Smooth muscle cell (in vitro differentiated cells): ENCODE data around the gene NTHL1. TPM values are rescaled to one million over a fixed set of nuclear protein-coding genes. Genes with fewer than 3 reads are reported as not detected.
A peak's percentile ranks its signal among the peaks of the same experiment; 100 is the strongest.

Source experiments
- DNase-seq: peaks from one replicate; lab custom pipeline; 2025; ENCODE audit not compliant: unreplicated experiment; lab: John Stamatoyannopoulos, UW
- H2AFZ ChIP-seq: fragments of 200-600 bp; sonication (generic); 2 replicates; pipeline ENCODE4 v1.6.0; 2016; ENCODE audit warnings: antibody characterized with exemption, low read depth, mild to moderate bottlenecking
- H3F3A ChIP-seq: fragments of 200-600 bp; sonication (generic); 2 replicates; pipeline ENCODE4 v1.6.0; 2017; ENCODE audit warnings: antibody characterized with exemption, low read depth
- H3K27ac ChIP-seq: fragments of 200-600 bp; sonication (generic); 2 replicates; pipeline ENCODE4 v1.5.1; 2016; ENCODE audit warnings: low read depth, mild to moderate bottlenecking
- H3K27me3 ChIP-seq: fragments of 200-600 bp; sonication (generic); 2 replicates; pipeline ENCODE4 v1.6.1; 2016; ENCODE audit warnings: low read depth, mild to moderate bottlenecking
- H3K36me3 ChIP-seq: fragments of 200-600 bp; sonication (generic); 2 replicates; pipeline ENCODE4 v1.5.1; 2016; ENCODE audit warnings: low read depth
- H3K4me1 ChIP-seq: fragments of 200-600 bp; sonication (generic); 2 replicates; pipeline ENCODE4 v1.5.1; 2016; ENCODE audit warnings: low read depth
- H3K4me2 ChIP-seq: fragments of 200-600 bp; sonication (generic); 2 replicates; pipeline ENCODE4 v1.6.0; 2016; ENCODE audit warnings: mild to moderate bottlenecking
- H3K4me3 ChIP-seq: fragments of 200-600 bp; sonication (generic); 2 replicates; pipeline ENCODE4 v1.5.1; 2016; ENCODE audit warnings: mild to moderate bottlenecking
- H3K79me2 ChIP-seq: fragments of 200-600 bp; sonication (generic); 2 replicates; pipeline ENCODE4 v1.6.0; 2016; ENCODE audit warnings: low read depth, mild to moderate bottlenecking
- H3K9ac ChIP-seq: fragments of 200-600 bp; sonication (generic); 2 replicates; pipeline ENCODE4 v1.6.0; 2016; ENCODE audit warnings: low read depth
- H3K9me3 ChIP-seq: fragments of 200-600 bp; sonication (generic); replicated peaks from 2 replicates; pipeline ENCODE4 v1.5.1; 2016; ENCODE audit warnings: low read depth
- H4K20me1 ChIP-seq: fragments of 200-600 bp; sonication (generic); 2 replicates; pipeline ENCODE4 v1.6.0; 2016; ENCODE audit warnings: low read depth
- WGBS: methylation state at CpG from one replicate; pipeline ENCODE4 v1.1.7; 2016; ENCODE audit warnings: low lambda C conversion rate; 5-methylcytosine and 5-hydroxymethylcytosine counted together
- polyA plus RNA-seq: library from polyadenylated mRNA; unstranded; fragments of >200 nt; fragmentation: Nextera tagmentation; extraction: Ambion mirVana; gene quantifications from 2 replicates; pipeline ENCODE4 v1.2.1, GENCODE V29; 2016
- total RNA-seq: library from RNA; depleted of rRNA; stranded (reverse); fragments of >200 nt; gene quantifications from 2 replicates; pipeline ENCODE4 v1.2.3, GENCODE V29; 2014
- TF ChIP-seq, protein P1 (sequence below): fragments of 200-600 bp; sonication (generic); IDR thresholded peaks from 2 replicates; pipeline ENCODE4 v1.5.1; 2017; ENCODE audit warnings: borderline replicate concordance, mild to moderate bottlenecking, antibody characterized with exemption; ENCODE audit not compliant: insufficient read depth, poor library complexity, severe bottlenecking

Gene NTHL1
- total and polyA plus RNA-seq, 2 experiments from 2014 or later = 23.8 to 39.3 TPM

DNA sequence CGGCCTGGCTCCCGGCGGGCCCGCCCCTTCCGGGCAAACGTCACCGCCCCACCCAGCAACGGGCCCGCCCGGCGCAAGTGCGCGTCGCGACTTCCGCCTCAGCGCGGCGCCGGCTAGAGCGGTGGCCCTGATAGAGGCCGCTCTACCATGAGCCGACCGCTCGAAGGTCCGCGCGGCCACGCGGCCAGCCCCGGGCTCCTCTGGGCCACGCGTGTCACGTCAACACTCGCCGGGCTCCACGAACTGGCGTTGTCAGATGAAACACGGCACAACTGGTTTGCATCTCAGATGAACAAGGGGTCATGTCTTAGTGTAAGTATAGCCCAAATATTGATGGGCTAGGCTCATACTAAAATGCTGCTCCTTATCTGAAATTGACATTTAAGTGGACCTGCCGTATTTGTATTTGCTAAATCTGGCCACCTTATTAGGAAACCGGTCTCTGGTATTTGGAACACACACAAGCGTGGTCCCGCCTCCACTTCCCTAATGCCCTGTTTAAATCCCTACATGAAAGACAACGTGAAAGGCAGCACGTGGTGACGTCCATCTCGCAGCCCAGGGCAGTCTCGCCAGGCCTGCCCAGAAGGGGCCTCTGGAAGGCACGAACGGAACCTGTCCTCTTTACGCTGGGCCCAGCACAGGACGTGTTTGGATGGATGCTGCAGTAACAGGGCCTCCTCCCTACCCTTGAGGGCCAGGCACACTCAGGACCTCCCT, 37.7 kb downstream of the NTHL1 start, which contains the start of gene ZNF598:
Gene ZNF598, minus strand, starts transcription at position 31 of the 720 bp plus-strand sequence.
- Histone ChIP-seq H3K79me2 (peaks cover 45% of the 10 kb centered on the region), H3K4me1 (peaks cover 21% of the 10 kb centered on the region), H3K4me2 (peak within 1 kb of the TSS; percentile 97), H3K9me3 (no peaks in the 10 kb centered on the region), H3F3A (no peaks in the 10 kb centered on the region), H3K9ac (peak within 1 kb of the TSS; percentile 88), H3K4me3 (peak within 1 kb of the TSS; percentile 98), H3K36me3 (no peaks in the 10 kb centered on the region), H3K27me3 (no peaks in the 10 kb centered on the region), H3K27ac (peak within 1 kb of the TSS; percentile 94), H4K20me1 (peaks cover 43% of the 10 kb centered on the region), H2AFZ (peak within 1 kb of the TSS; percentile 97)
- TF ChIP-seq, protein P1, sequence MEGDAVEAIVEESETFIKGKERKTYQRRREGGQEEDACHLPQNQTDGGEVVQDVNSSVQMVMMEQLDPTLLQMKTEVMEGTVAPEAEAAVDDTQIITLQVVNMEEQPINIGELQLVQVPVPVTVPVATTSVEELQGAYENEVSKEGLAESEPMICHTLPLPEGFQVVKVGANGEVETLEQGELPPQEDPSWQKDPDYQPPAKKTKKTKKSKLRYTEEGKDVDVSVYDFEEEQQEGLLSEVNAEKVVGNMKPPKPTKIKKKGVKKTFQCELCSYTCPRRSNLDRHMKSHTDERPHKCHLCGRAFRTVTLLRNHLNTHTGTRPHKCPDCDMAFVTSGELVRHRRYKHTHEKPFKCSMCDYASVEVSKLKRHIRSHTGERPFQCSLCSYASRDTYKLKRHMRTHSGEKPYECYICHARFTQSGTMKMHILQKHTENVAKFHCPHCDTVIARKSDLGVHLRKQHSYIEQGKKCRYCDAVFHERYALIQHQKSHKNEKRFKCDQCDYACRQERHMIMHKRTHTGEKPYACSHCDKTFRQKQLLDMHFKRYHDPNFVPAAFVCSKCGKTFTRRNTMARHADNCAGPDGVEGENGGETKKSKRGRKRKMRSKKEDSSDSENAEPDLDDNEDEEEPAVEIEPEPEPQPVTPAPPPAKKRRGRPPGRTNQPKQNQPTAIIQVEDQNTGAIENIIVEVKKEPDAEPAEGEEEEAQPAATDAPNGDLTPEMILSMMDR = no peak
- 3% methylated on average over 50 of the region's 52 CpGs for WGBS
- peak; percentile 33 for DNase-seq

DNA sequence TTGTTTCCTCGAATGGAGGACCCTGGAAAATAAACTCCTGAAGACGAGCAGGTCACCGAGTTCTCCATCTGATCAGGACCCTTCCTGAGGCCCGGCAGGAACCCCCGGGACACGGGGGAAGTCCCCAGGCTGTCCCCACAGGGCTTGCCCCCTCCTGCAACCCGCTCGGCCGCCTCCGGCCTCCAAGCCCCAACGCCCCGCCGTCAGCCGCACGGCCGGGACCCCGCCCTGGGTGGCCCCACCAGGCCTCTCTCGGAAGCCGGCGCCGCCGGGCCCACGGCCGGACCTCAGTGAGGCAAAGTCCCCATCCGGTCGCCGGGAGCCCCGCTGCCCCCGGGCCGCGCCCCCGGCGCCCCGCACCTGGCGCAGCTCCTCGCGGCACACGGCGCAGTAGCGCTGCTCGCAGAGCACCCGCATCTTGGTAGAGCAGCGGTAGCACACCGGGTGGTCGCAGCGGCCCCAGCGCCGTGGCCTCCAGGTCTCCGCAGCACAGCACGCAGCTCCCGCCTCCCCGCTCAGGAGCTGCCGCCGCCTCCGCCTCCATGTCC, 38.4 kb downstream of the NTHL1 start:
- Histone ChIP-seq H3F3A (no peaks in the 10 kb centered on the region), H4K20me1 (peaks cover 50% of the 10 kb centered on the region), H3K79me2 (peaks cover 52% of the 10 kb centered on the region), H3K4me3 (peak overlapping the region; percentile 98), H3K27ac (peak overlapping the region; percentile 79), H3K4me1 (peaks cover 23% of the 10 kb centered on the region), H3K9me3 (no peaks in the 10 kb centered on the region), H3K4me2 (peak overlapping the region; percentile 90), H2AFZ (no peak overlapping the region), H3K9ac (peak overlapping the region; percentile 88), H3K27me3 (no peaks in the 10 kb centered on the region), H3K36me3 (no peaks in the 10 kb centered on the region)
- DNase-seq = no peak
- TF ChIP-seq, protein P1 = no peak
- WGBS = 2% methylated on average over 6 of the region's 55 CpGs

DNA sequence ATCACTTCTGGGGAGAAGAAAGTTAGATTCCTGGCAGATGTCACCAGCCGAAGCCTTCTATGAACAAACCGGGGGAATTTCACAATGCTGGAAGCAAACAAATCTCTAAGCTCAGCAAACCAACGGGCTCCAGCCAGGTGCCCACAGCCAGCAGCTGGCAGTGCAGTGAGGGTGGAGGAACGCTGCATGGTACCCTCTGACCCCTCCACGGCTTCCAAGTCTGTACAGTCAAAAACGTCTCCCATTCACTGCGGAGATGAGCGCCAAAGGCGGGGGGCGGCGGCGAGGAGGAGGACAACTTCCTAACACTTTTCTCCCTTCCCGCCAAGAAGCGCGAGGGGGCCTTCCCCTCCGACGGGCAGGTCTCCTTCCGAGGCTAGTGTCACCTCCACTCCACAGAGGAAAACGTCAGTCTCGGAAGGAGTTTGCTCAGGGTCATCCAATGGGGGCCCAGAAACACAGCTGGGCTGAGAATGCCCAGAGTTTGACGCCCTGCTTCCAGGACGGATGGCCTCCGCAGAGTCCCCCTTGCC, 38.9 kb downstream of the NTHL1 start:
- Histone ChIP-seq H3K4me3 (peak overlapping the region; percentile 98), H3K27ac (peak overlapping the region; percentile 79), H3K79me2 (peaks cover 55% of the 10 kb centered on the region), H3K9me3 (no peaks in the 10 kb centered on the region), H3K4me1 (peaks cover 27% of the 10 kb centered on the region), H3K9ac (peak overlapping the region; percentile 88), H2AFZ (no peak overlapping the region), H3K36me3 (no peaks in the 10 kb centered on the region), H4K20me1 (peaks cover 56% of the 10 kb centered on the region), H3K4me2 (peak overlapping the region; percentile 90), H3K27me3 (no peaks in the 10 kb centered on the region), H3F3A (no peaks in the 10 kb centered on the region)
- DNase-seq = no peak
- TF ChIP-seq, protein P1 = no peak
- WGBS = 11% methylated on average over 23 of the region's 23 CpGs
